ENCODE measurements around the gene CRYBB1. TPM values are rescaled to one million over a fixed set of nuclear protein-coding genes. Genes with fewer than 3 reads are reported as not detected.

CRYBB1 gene
- total and polyA plus RNA-seq, 2 of the 13 experiments (the other 11 are each of a cell fraction or from before 2014, with no cell fraction given): not detected

GRCh38 chr22:26551568-26551967, 66.3 kb downstream of the CRYBB1 start:
- intact Hi-C loops (cut with micrococcal nuclease; ENCODE audit: unreplicated experiment) (no loop called here), in situ Hi-C loops (cut with HindIII; ENCODE audit: extremely low pct_ligation_motif_present, low pct_unique_long_range_greater_than_20kb) (no loop called here)
- Histone ChIP-seq H3K4me2 (ENCODE audit: low read depth, low read length) (no peak overlapping the region), H3K79me2 (ENCODE audit: insufficient read depth, low read length) (no peaks in the 10 kb centered on the region), H3K27ac (ENCODE audit: extremely low read length, insufficient read depth, low read length) (no peak overlapping the region), H3K9me3 (ENCODE audit: low read length) (no peaks in the 10 kb centered on the region), H3K27me3 (ENCODE audit: control insufficient read depth in 1 of 2, insufficient read depth in 2 of 2, low read length in 2 of 2) (no peaks in the 10 kb centered on the region), H4K20me1 (ENCODE audit: insufficient read depth, low read length) (no peaks in the 10 kb centered on the region), H3K9ac (ENCODE audit: insufficient read depth, low read depth, low read length) (no peak overlapping the region), H3K4me1 (ENCODE audit: insufficient read depth, low read length) (peaks cover 15% of the 10 kb centered on the region), H3K36me3 (replicated peaks in 1 of 2; ENCODE audit: control insufficient read depth in 1 of 2, insufficient read depth in 2 of 2, low read length in 2 of 2) (no peaks in the 10 kb centered on the region), H2AFZ (ENCODE audit: low read length) (no peak overlapping the region), H3K4me3 (replicated peaks in 1 of 3; ENCODE audit: insufficient read depth in 1 of 3, low read depth in 2 of 3, low read length in 3 of 3) (no peak overlapping the region)
- ATAC-seq (no peak), DNase-seq (ENCODE audit: low spot score) (no peak), FAIRE-seq (no peak)
- TF ChIP-seq ZNF576 (CRISPR knock-in tag; IDR thresholded peaks at IDR 0.05): no peak
- TF ChIP-seq ZNF205 (CRISPR knock-in tag; IDR thresholded peaks at IDR 0.05): no peak
- no peak for TF ChIP-seq IKZF1 (IDR thresholded peaks at IDR 0.05)
- TF ChIP-seq ZNF629 (CRISPR knock-in tag; conservative IDR thresholded peaks at IDR 0.05): peak; percentile 83
- TF ChIP-seq ZBTB14 (CRISPR knock-in tag; IDR thresholded peaks at IDR 0.05): no peak
- TF ChIP-seq FOXA1 (IDR thresholded peaks at IDR 0.05): no peak
- TF ChIP-seq FOXA1 (CRISPR knock-in tag; IDR thresholded peaks at IDR 0.05): no peak
- no peak for TF ChIP-seq JDP2 (CRISPR knock-in tag; IDR thresholded peaks at IDR 0.05; ENCODE audit: borderline replicate concordance)
- no peak for TF ChIP-seq ZNF264 (CRISPR knock-in tag; IDR thresholded peaks at IDR 0.05)
- WGBS (ENCODE audit: low lambda C conversion rate): 94% methylated on average over 2 of the region's 2 CpGs
- ChIA-PET POLR2A (no interaction called here), CTCF (ENCODE audit: low intra/inter-chr PET ratio, low total read pairs) (no interaction called here)
- BruUV-seq (replicated peaks): no TSS peak

- no peaks in the 10 kb centered on the region for H4K20me1 ChIP-seq (ENCODE audit: insufficient read depth, low read length)
- no peak overlapping the region for H3K4me2 ChIP-seq (ENCODE audit: low read depth, low read length)
- peaks cover 15% of the 10 kb centered on the region for H3K4me1 ChIP-seq (ENCODE audit: insufficient read depth, low read length)
- no TSS peak for BruUV-seq (replicated peaks)
- no peaks in the 10 kb centered on the region for H3K36me3 ChIP-seq (replicated peaks in 1 of 2; ENCODE audit: control insufficient read depth in 1 of 2, insufficient read depth in 2 of 2, low read length in 2 of 2)
- FAIRE-seq: no peak
- ChIA-PET CTCF (ENCODE audit: low intra/inter-chr PET ratio, low total read pairs) (no interaction called here), POLR2A (no interaction called here)
- no peak overlapping the region for H3K9ac ChIP-seq (ENCODE audit: insufficient read depth, low read depth, low read length)
- H3K27ac ChIP-seq (ENCODE audit: extremely low read length, insufficient read depth, low read length): peak overlapping the region; percentile 48
- H3K79me2 ChIP-seq (ENCODE audit: insufficient read depth, low read length): no peaks in the 10 kb centered on the region
- H3K27me3 ChIP-seq (ENCODE audit: control insufficient read depth in 1 of 2, insufficient read depth in 2 of 2, low read length in 2 of 2): no peaks in the 10 kb centered on the region
- intact Hi-C loops (cut with micrococcal nuclease; ENCODE audit: unreplicated experiment): no loop called here
- DNase-seq (ENCODE audit: low spot score): peak; percentile 17
- 73% methylated on average over 7 of the region's 8 CpGs for WGBS (ENCODE audit: low lambda C conversion rate)
- in situ Hi-C loops (cut with HindIII; ENCODE audit: extremely low pct_ligation_motif_present, low pct_unique_long_range_greater_than_20kb): no loop called here
- peak; percentile 91 for ATAC-seq
- no peak overlapping the region for H3K4me3 ChIP-seq (replicated peaks in 1 of 3; ENCODE audit: insufficient read depth in 1 of 3, low read depth in 2 of 3, low read length in 3 of 3)
- no peak overlapping the region for H2AFZ ChIP-seq (ENCODE audit: low read length)
- H3K9me3 ChIP-seq (ENCODE audit: low read length): no peaks in the 10 kb centered on the region
- no peak for TF ChIP-seq YEATS4 (CRISPR knock-in tag; IDR thresholded peaks at IDR 0.05; ENCODE audit: borderline replicate concordance)
- TF ChIP-seq BHLHE40 (IDR thresholded peaks at IDR 0.05; ENCODE audit: low read length): peak; percentile 44; the same call in 1 of the 2 replicates
- peak; percentile 48; the same call in 1 of the 2 replicates for TF ChIP-seq USF2 (IDR thresholded peaks at IDR 0.05; ENCODE audit: low read depth, low read length)
- no peak; the same call in 1 of the 2 replicates for TF ChIP-seq USF2 (CRISPR knock-in tag; IDR thresholded peaks at IDR 0.05; ENCODE audit: borderline replicate concordance)
- 0 out of 2 replicates have a peak, but pooled peaks have one; percentile 12 for TF ChIP-seq RXRB (CRISPR knock-in tag; IDR thresholded peaks at IDR 0.05; ENCODE audit: borderline replicate concordance)
- TF ChIP-seq HCFC1 (IDR thresholded peaks at IDR 0.05; ENCODE audit: low read depth, low read length): no peak
- TF ChIP-seq ZFP36L1 (CRISPR knock-in tag; IDR thresholded peaks at IDR 0.05): no peak
- TF ChIP-seq SAP130 (CRISPR knock-in tag; IDR thresholded peaks at IDR 0.05; ENCODE audit: low read depth): peak; percentile 31; the same call in 1 of the 2 replicates
- no peak for TF ChIP-seq ZNF317 (CRISPR knock-in tag; IDR thresholded peaks at IDR 0.05)
Measured at GRCh38 chr22:26550498-26551033, 67.3 kb downstream of the CRYBB1 start.
